Astrocyte (in vitro differentiated cells and primary cell): Measurements from ENCODE around the gene CDT1.

Experiments
- CTCF ChIP-seq: IDR thresholded peaks from 2 replicates; pipeline ENCODE4 v1.5.1; 2011; ENCODE audit warnings: low read depth, mild to moderate bottlenecking, inconsistent platforms, low read length, moderate library complexity; ENCODE audit not compliant: insufficient read depth
- EZH2 ChIP-seq: IDR thresholded peaks from 2 replicates; pipeline ENCODE4 v1.6.1; 2012; ENCODE audit warnings: mild to moderate bottlenecking, low read length, inconsistent platforms; ENCODE audit not compliant: insufficient read depth

- TF ChIP-seq CTCF (peak; percentile 72), EZH2 (no peak)
Observed at GRCh38 chr16:88857728-88858339, 54.2 kb downstream of the CDT1 start.
